GM21447 (cell line): ENCODE measurements around the gene KLK7.
"Not testable (repeated sequence)": the region's sequence is repeated elsewhere in the genome, so short reads cannot be mapped to it uniquely, and the experiment has no call there.

ENCODE experiments used
- ATAC-seq: cut with Tn5 transposase; IDR thresholded peaks from one replicate; pipeline ENCODE4 v1.9.1; 2021; ENCODE audit not compliant: unreplicated experiment

Gene KLK7

GRCh38 chr19:51012661-51013190 lies 29.0 kb upstream of the KLK7 start:
- ATAC-seq: no peak

- no peak for ATAC-seq
Measured at GRCh38 chr19:51010066-51010795, 26.5 kb upstream of the KLK7 start.

- no peak for ATAC-seq
Measured at GRCh38 chr19:51009061-51009891, 25.6 kb upstream of the KLK7 start.

- ATAC-seq: no peak
Measured at GRCh38 chr19:51007488-51007887, 23.8 kb upstream of the KLK7 start.

GRCh38 chr19:51006406-51006805 lies 22.7 kb upstream of the KLK7 start:
- ATAC-seq: no peak

- no peak for ATAC-seq
Measured at GRCh38 chr19:51005248-51005647, 21.5 kb upstream of the KLK7 start.

GRCh38 chr19:51003316-51003715 lies 19.6 kb upstream of the KLK7 start:
- no peak for ATAC-seq

GRCh38 chr19:51002542-51003311 lies 19.0 kb upstream of the KLK7 start:
- no peak for ATAC-seq

GRCh38 chr19:51002089-51002532 lies 18.4 kb upstream of the KLK7 start:
- ATAC-seq: no peak

GRCh38 chr19:51001515-51001914 lies 17.8 kb upstream of the KLK7 start, which contains the start of gene KLK8:
Gene KLK8, minus strand, starts transcription at chr19:51001604. Its CDS starts 437 bp downstream, at chr19:51001167.
- no peak for ATAC-seq

GRCh38 chr19:51000981-51001380 lies 17.3 kb upstream of the KLK7 start:
- ATAC-seq: no peak

GRCh38 chr19:51000426-51000825 lies 16.7 kb upstream of the KLK7 start:
- ATAC-seq: no peak

- ATAC-seq: no peak
Measured at GRCh38 chr19:50998686-50999085, 15.0 kb upstream of the KLK7 start.

GRCh38 chr19:50998061-50998460 lies 14.3 kb upstream of the KLK7 start:
- ATAC-seq: no peak

- ATAC-seq: no peak
Measured at GRCh38 chr19:50994129-50994528, 10.4 kb upstream of the KLK7 start.

GRCh38 chr19:50992666-50993035 lies 8.9 kb upstream of the KLK7 start:
- no peak for ATAC-seq

- ATAC-seq: not testable (repeated sequence)
Measured at GRCh38 chr19:50984416-50984815, 699 bp upstream of the KLK7 start.

GRCh38 chr19:50982186-50982585 lies 1.5 kb downstream of the KLK7 start:
- no peak for ATAC-seq

- ATAC-seq: no peak
Measured at GRCh38 chr19:50981587-50982146, 2.0 kb downstream of the KLK7 start.

GRCh38 chr19:50980208-50980607 lies 3.5 kb downstream of the KLK7 start:
- no peak for ATAC-seq

- ATAC-seq: no peak
Measured at GRCh38 chr19:50979758-50980157, 4.0 kb downstream of the KLK7 start.
